Panc1 (cell line): ENCODE results near the gene TMEM151A. TPM values are rescaled to one million over a fixed set of nuclear protein-coding genes. Genes with fewer than 3 reads are reported as not detected.

Experiments used
- ATAC-seq: fragments of 200-7000 bp; cut with Tn5 transposase; 2 replicates; pipeline ENCODE4 v1.9.1; 2020; ENCODE audit warnings: mild to moderate bottlenecking, moderate library complexity
- BruUV-seq: library from RNA; stranded (reverse); fragments of 400-500 nt; replicated peaks from 2 replicates; lab custom pipeline; 2021; lab: Mats Ljungman, UMichigan
- CTCF ChIA-PET: fragments of 300-600 bp; sonication (Branson Sonifier 250); formaldehyde crosslinking; loops from one replicate; lab custom pipeline; 2022; ENCODE audit warnings: antibody characterized with exemption; lab: Charles Lee
- POLR2A ChIA-PET: fragments of 300-600 bp; sonication (Branson Sonifier 250); formaldehyde crosslinking; loops from one replicate; lab custom pipeline; 2022; ENCODE audit warnings: antibody characterized with exemption; lab: Charles Lee
- DNase-seq: peaks from one replicate; pipeline ENCODE4 v3.0.0-alpha.2; 2010; ENCODE audit warnings: low read depth, low spot score
- H3K27ac ChIP-seq: 2 replicates; pipeline ENCODE4 v1.5.1; 2011; ENCODE audit warnings: mild to moderate bottlenecking, low read length, inconsistent platforms
- H3K27me3 ChIP-seq: fragments of 200-500 bp; sonication (Bioruptor generic); 2 replicates; pipeline ENCODE4 v1.6.0; 2014; ENCODE audit warnings: low read length, inconsistent platforms; ENCODE audit not compliant: control insufficient read depth, insufficient read depth
- H3K36me3 ChIP-seq: fragments of 200-500 bp; sonication (Bioruptor generic); 2 replicates; pipeline ENCODE4 v1.5.1; 2014; ENCODE audit warnings: inconsistent platforms, mild to moderate bottlenecking, low read length, moderate library complexity; ENCODE audit not compliant: control insufficient read depth, insufficient read depth
- H3K4me1 ChIP-seq: 2 replicates; pipeline ENCODE4 v1.5.1; 2011; ENCODE audit warnings: inconsistent platforms, mild to moderate bottlenecking, low read length, moderate library complexity; ENCODE audit not compliant: control insufficient read depth, insufficient read depth
- H3K4me3 ChIP-seq, 2 experiments: 2 replicates each; pipeline ENCODE4 v1.5.1; 2011 to 2012; ENCODE audit warnings: low read depth in 2 of 2, low read length in 2 of 2, mild to moderate bottlenecking in 2 of 2, inconsistent platforms in 1 of 2, moderate library complexity in 1 of 2
- H3K9me3 ChIP-seq: fragments of 200-500 bp; sonication (Bioruptor generic); 2 replicates; pipeline ENCODE4 v1.5.1; 2014; ENCODE audit warnings: low read depth, mild to moderate bottlenecking, inconsistent platforms, low read length, moderate library complexity; ENCODE audit not compliant: control insufficient read depth, insufficient read depth
- POLR2AphosphoS5 ChIP-seq: IDR thresholded peaks from 2 replicates; pipeline ENCODE4 v1.6.1; 2012; ENCODE audit warnings: mild to moderate bottlenecking, low read depth, low read length, moderate library complexity
- SIN3A ChIP-seq: IDR thresholded peaks from 2 replicates; pipeline ENCODE4 v1.6.1; 2012; ENCODE audit warnings: low read depth, mild to moderate bottlenecking, low read length, moderate library complexity, borderline replicate concordance; ENCODE audit not compliant: insufficient read depth
- TCF7L2 ChIP-seq: IDR thresholded peaks from 2 replicates; pipeline ENCODE4 v1.6.1; 2011; ENCODE audit warnings: mild to moderate bottlenecking, low read depth, low read length, inconsistent platforms
- in situ Hi-C: cut with HindIII; loops from 2 replicates; pipeline ENCODE4 v1.10.0; 2016; ENCODE audit warnings: low sequenced_read_pairs, low pct_unique_long_range_greater_than_20kb
- intact Hi-C: fragments of 100-400 bp; cut with micrococcal nuclease; formaldehyde crosslinking; loops from one replicate; pipeline ENCODE4 v1.10.0; 2022; ENCODE audit not compliant: unreplicated experiment
- total RNA-seq: library from RNA; stranded (reverse); gene quantifications from one replicate; pipeline ENCODE4 v1.2.1, GENCODE V29; 2021; ENCODE audit not compliant: unreplicated experiment
- TF ChIP-seq, protein P1 (sequence below), 2 experiments: IDR thresholded peaks; 2 replicates each; pipeline ENCODE4 v1.6.1; 2011 to 2012; ENCODE audit warnings: low read depth in 2 of 2, control low read depth in 1 of 2, low read length in 1 of 2, mild to moderate bottlenecking in 1 of 2, moderate library complexity in 1 of 2; ENCODE audit not compliant: insufficient read depth in 1 of 2
- TF ChIP-seq, protein P2 (sequence below): fragments of 450-650 bp; IDR thresholded peaks from 2 replicates; pipeline ENCODE4 v1.5.1; 2017; ENCODE audit warnings: mild to moderate bottlenecking

Gene TMEM151A
- total RNA-seq, 1 experiment from 2014 or later = 11.0 TPM

DNA sequence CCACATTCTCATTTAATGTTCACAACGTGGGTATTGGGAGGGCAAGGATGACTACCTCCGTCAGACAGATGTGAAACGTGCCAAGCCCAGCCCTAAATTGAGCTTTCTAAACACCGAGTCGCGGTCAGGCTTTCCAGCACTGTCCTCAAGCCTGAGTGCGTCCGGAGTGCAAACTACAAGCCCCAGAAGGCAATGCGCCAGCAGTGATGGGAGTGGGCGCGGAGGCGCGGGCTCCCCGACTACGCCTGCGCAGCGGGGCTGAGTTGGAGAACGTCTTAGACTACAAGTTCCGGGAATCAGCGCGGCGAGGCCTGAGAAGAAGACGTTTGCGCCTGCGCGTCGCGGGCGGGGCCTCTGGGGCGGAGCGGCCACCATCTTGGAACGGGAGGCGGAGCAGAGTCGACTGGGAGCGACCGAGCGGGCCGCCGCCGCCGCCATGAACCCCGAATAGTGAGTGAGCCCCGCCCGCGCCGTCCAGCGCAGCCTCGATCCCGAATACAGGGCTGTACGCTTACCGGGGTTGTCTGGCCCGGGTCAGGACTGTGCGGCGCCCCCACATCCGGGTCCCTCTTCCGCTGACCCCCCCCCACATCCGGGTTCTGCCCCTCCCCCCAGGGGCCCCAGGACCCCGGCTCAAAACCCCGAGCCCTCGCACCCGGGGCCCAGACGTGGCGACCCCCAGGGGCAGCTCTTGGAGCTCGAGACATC, 23.3 kb upstream of the TMEM151A start, which contains the start of gene RAB1B:
Gene RAB1B (plus strand): TSS at position 396 of the 708 bp plus-strand sequence. CDS start 41 bp downstream, at position 437.
- intact Hi-C loops = no loop called here
- Histone ChIP-seq H3K9me3 (no peaks in the 10 kb centered on the region), H3K27me3 (no peaks in the 10 kb centered on the region), H3K4me3 (peak within 1 kb of the TSS; percentile 88 to 90), H3K4me1 (peaks cover 12% of the 10 kb centered on the region), H3K36me3 (peaks cover 6% of the 10 kb centered on the region; the same call in 1 of the 2 replicates), H3K27ac (peak within 1 kb of the TSS; percentile 86)
- DNase-seq (peak; percentile 99), ATAC-seq (peak; percentile 90)
- TF ChIP-seq TCF7L2 (peak; percentile 36; the same call in 1 of the 2 replicates), POLR2AphosphoS5 (no peak; the same call in 1 of the 2 replicates), SIN3A (peak; percentile 44; the same call in 1 of the 2 replicates)
- TF ChIP-seq, protein P1, sequence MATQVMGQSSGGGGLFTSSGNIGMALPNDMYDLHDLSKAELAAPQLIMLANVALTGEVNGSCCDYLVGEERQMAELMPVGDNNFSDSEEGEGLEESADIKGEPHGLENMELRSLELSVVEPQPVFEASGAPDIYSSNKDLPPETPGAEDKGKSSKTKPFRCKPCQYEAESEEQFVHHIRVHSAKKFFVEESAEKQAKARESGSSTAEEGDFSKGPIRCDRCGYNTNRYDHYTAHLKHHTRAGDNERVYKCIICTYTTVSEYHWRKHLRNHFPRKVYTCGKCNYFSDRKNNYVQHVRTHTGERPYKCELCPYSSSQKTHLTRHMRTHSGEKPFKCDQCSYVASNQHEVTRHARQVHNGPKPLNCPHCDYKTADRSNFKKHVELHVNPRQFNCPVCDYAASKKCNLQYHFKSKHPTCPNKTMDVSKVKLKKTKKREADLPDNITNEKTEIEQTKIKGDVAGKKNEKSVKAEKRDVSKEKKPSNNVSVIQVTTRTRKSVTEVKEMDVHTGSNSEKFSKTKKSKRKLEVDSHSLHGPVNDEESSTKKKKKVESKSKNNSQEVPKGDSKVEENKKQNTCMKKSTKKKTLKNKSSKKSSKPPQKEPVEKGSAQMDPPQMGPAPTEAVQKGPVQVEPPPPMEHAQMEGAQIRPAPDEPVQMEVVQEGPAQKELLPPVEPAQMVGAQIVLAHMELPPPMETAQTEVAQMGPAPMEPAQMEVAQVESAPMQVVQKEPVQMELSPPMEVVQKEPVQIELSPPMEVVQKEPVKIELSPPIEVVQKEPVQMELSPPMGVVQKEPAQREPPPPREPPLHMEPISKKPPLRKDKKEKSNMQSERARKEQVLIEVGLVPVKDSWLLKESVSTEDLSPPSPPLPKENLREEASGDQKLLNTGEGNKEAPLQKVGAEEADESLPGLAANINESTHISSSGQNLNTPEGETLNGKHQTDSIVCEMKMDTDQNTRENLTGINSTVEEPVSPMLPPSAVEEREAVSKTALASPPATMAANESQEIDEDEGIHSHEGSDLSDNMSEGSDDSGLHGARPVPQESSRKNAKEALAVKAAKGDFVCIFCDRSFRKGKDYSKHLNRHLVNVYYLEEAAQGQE (IDR thresholded peaks at IDR 0.05; ENCODE audit: insufficient read depth in 1 of 2, low read depth in 2 of 2, low read length in 1 of 2) = peak in 1 of 2 experiments; percentile 32; a peak in 1 of 4 replicates
- TF ChIP-seq, protein P2, sequence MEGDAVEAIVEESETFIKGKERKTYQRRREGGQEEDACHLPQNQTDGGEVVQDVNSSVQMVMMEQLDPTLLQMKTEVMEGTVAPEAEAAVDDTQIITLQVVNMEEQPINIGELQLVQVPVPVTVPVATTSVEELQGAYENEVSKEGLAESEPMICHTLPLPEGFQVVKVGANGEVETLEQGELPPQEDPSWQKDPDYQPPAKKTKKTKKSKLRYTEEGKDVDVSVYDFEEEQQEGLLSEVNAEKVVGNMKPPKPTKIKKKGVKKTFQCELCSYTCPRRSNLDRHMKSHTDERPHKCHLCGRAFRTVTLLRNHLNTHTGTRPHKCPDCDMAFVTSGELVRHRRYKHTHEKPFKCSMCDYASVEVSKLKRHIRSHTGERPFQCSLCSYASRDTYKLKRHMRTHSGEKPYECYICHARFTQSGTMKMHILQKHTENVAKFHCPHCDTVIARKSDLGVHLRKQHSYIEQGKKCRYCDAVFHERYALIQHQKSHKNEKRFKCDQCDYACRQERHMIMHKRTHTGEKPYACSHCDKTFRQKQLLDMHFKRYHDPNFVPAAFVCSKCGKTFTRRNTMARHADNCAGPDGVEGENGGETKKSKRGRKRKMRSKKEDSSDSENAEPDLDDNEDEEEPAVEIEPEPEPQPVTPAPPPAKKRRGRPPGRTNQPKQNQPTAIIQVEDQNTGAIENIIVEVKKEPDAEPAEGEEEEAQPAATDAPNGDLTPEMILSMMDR = no peak
- POLR2A ChIA-PET = no interaction called here
- no TSS peak for BruUV-seq
- CTCF ChIA-PET = no interaction called here
- in situ Hi-C loops = no loop called here

DNA sequence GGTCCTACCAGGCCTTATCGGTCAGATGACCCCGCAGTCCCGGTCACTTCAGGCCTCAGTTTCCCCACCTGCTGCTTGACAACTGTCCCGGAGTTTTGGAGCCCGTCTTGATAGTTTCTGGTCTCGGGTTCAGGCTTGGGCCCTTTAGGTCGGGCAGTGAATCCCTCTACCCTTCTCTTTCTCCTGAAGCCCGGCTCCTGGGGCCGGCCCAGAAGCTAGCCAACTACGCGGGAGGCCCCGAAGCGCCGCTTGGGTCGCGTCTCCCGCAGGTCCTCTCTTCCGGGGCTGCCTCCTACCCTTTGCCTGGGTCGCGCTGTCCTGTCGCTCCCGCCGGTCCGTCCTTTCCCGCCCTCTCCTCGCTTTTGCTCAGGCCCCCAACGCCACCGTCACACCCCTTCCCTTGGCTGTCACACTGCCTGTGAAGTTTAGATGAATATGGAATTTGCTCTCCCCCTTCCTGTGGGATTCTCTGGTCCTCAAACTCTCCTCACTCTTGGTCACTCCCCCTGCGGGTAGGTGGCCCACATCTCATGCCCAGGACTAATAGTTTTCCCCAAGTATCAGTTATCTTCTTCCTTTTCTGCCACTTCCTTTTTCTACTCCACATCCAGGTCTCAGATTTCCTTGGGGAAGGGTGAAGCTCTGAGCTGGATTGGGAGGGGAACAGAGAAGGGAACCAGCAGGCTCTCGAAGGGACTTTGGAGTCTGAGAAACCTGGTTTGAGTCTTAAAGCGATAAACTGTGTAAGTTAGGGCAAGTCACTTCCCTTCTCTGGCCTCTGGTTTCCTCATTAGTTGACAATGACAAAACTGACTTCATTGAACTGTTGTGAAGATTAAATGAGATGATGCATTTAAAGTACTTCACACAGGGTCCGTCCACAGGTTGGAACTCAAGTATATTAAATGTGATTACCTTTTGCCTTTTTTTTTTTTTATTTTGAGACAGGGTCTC, 22.5 kb upstream of the TMEM151A start:
- in situ Hi-C loops = no loop called here
- POLR2A ChIA-PET = no interaction called here
- CTCF ChIA-PET = no interaction called here

More for the DNA sequence above, 22.5 kb upstream of the TMEM151A start:
- H3K4me3 ChIP-seq = peak overlapping the region; percentile 88 to 90
- no peak for DNase-seq
- TF ChIP-seq POLR2AphosphoS5 (no peak), TCF7L2 (no peak), SIN3A (no peak; the same call in 1 of the 2 replicates)
- TF ChIP-seq, protein P1 (IDR thresholded peaks at IDR 0.05; ENCODE audit: insufficient read depth in 1 of 2, low read depth in 2 of 2, low read length in 1 of 2) = no peak
- TF ChIP-seq, protein P2 = no peak
- intact Hi-C loops = no loop called here
- no peaks in the 10 kb centered on the region for H3K27me3 ChIP-seq
- peaks cover 11% of the 10 kb centered on the region; the same call in 1 of the 2 replicates for H3K36me3 ChIP-seq
- H3K4me1 ChIP-seq = peaks cover 12% of the 10 kb centered on the region
- TSS peak; percentile 76 for BruUV-seq
- peak overlapping the region; percentile 86 for H3K27ac ChIP-seq
- no peaks in the 10 kb centered on the region for H3K9me3 ChIP-seq
- ATAC-seq = no peak
